Osteoblast (primary cell): ENCODE measurements around the gene PHF21A. TPM values are rescaled to one million over a fixed set of nuclear protein-coding genes. Genes with fewer than 3 reads are reported as not detected.

Experiments used
- DNase-seq: peaks from one replicate; pipeline ENCODE4 v3.0.0; 2011; ENCODE audit warnings: low spot score, mixed read lengths; ENCODE audit not compliant: insufficient read length; ENCODE audit errors: missing footprints
- H2AFZ ChIP-seq: 2 replicates; pipeline ENCODE4 v1.6.0; 2011; ENCODE audit warnings: mild to moderate bottlenecking, low read length
- H3K27ac ChIP-seq: 2 replicates; pipeline ENCODE4 v1.5.1; 2011; ENCODE audit warnings: mild to moderate bottlenecking, low read depth, low read length, moderate library complexity
- H3K27me3 ChIP-seq: 2 replicates; pipeline ENCODE4 v1.6.0; 2012; ENCODE audit warnings: mild to moderate bottlenecking, control low read depth, inconsistent platforms, low read length, moderate library complexity; ENCODE audit not compliant: insufficient read depth
- H3K36me3 ChIP-seq: 2 replicates; pipeline ENCODE4 v1.5.1; 2011; ENCODE audit warnings: mild to moderate bottlenecking, low read length, control low read depth, moderate library complexity; ENCODE audit not compliant: insufficient read depth
- H3K4me1 ChIP-seq: 2 replicates; pipeline ENCODE4 v1.5.1; 2011; ENCODE audit warnings: mild to moderate bottlenecking, low read length, control low read depth, moderate library complexity; ENCODE audit not compliant: insufficient read depth
- H3K4me2 ChIP-seq: 2 replicates; pipeline ENCODE4 v1.6.0; 2011; ENCODE audit warnings: mild to moderate bottlenecking, low read length; ENCODE audit not compliant: insufficient read depth
- H3K4me3 ChIP-seq: fragments of 200-600 bp; sonication (generic); 3 replicates; pipeline ENCODE4 v1.5.1; 2012; ENCODE audit warnings: mild to moderate bottlenecking, low read length, inconsistent platforms; ENCODE audit not compliant: insufficient read depth
- H3K79me2 ChIP-seq: 2 replicates; pipeline ENCODE4 v1.6.0; 2012; ENCODE audit warnings: mild to moderate bottlenecking, low read length, control low read depth, inconsistent platforms; ENCODE audit not compliant: insufficient read depth
- H3K9me3 ChIP-seq: 2 replicates; pipeline ENCODE4 v1.5.1; 2011; ENCODE audit warnings: low read depth, low read length, control low read depth
- H4K20me1 ChIP-seq: 2 replicates; pipeline ENCODE4 v1.6.0; 2012; ENCODE audit warnings: mild to moderate bottlenecking, low read length, control low read depth; ENCODE audit not compliant: insufficient read depth
- CTCF ChIP-seq: IDR thresholded peaks from 2 replicates; pipeline ENCODE4 v1.5.1; 2011; ENCODE audit warnings: mild to moderate bottlenecking, low read depth, low read length, moderate library complexity; ENCODE audit errors: extremely low read depth
- total RNA-seq: library from RNA; depleted of rRNA; stranded (reverse); fragments of >200 nt; gene quantifications from 2 replicates; pipeline ENCODE4 v1.2.3, GENCODE V29; 2012

Gene PHF21A
- total RNA-seq, 1 donor, result 26.4 TPM

GRCh38 chr11:45885921-45886721 is 235.1 kb downstream of the PHF21A start:
- TF ChIP-seq CTCF, result no peak
- Histone ChIP-seq H3K9me3 (no peaks in the 10 kb centered on the region), H4K20me1 (peaks cover 33% of the 10 kb centered on the region), H3K4me3 (peak overlapping the region; percentile 54), H3K79me2 (no peaks in the 10 kb centered on the region), H3K4me1 (no peaks in the 10 kb centered on the region), H3K4me2 (peak overlapping the region; percentile 60), H2AFZ (no peak overlapping the region), H3K27me3 (peaks cover 12% of the 10 kb centered on the region), H3K27ac (no peak overlapping the region), H3K36me3 (peaks cover 10% of the 10 kb centered on the region)
- DNase-seq, result peak; percentile 77

- H4K20me1 ChIP-seq, result peaks cover 39% of the 10 kb centered on the region
- H3K36me3 ChIP-seq, result peaks cover 17% of the 10 kb centered on the region
- no peaks in the 10 kb centered on the region for H3K4me1 ChIP-seq
- H3K27me3 ChIP-seq, result peaks cover 12% of the 10 kb centered on the region
- peak within 1 kb of the TSS; percentile 54 for H3K4me3 ChIP-seq
- H3K4me2 ChIP-seq, result peak within 1 kb of the TSS; percentile 60
- H3K27ac ChIP-seq, result no peak within 1 kb of the TSS
- no peaks in the 10 kb centered on the region for H3K79me2 ChIP-seq
- peak; percentile 97 for DNase-seq
- no peak for TF ChIP-seq CTCF
- H3K9me3 ChIP-seq, result no peaks in the 10 kb centered on the region
- no peak within 1 kb of the TSS for H2AFZ ChIP-seq
Measured at GRCh38 chr11:45885274-45885920, 235.9 kb downstream of the PHF21A start, which contains the start of gene MAPK8IP1. Gene MAPK8IP1, plus strand, starts transcription at chr11:45885651. Its CDS starts 170 bp downstream, at chr11:45885821.

GRCh38 chr11:45884596-45885185 is 236.6 kb downstream of the PHF21A start:
- Histone ChIP-seq H3K36me3 (peaks cover 17% of the 10 kb centered on the region), H3K4me3 (no peak overlapping the region), H2AFZ (no peak overlapping the region), H3K9me3 (no peaks in the 10 kb centered on the region), H3K4me2 (no peak overlapping the region), H3K27ac (no peak overlapping the region), H3K27me3 (peaks cover 12% of the 10 kb centered on the region), H3K4me1 (peaks cover 3% of the 10 kb centered on the region), H3K79me2 (no peaks in the 10 kb centered on the region), H4K20me1 (peaks cover 41% of the 10 kb centered on the region)
- DNase-seq, result peak; percentile 84
- TF ChIP-seq CTCF, result no peak

Other genes with a start within 250 kb of the PHF21A start
- 8.0 and 9.7 TPM in 2 replicates for gene MAPK8IP1, start 235.8 kb downstream of the PHF21A start, total RNA-seq
- gene FREY1, start 214.2 kb downstream of the PHF21A start, total RNA-seq, result 0.88 and 1.8 TPM in 2 replicates
- gene PEX16, start 203.6 kb downstream of the PHF21A start, total RNA-seq, result 27.4 and 28.6 TPM in 2 replicates
- not detected in 2 replicates for gene LARGE2, start 198.8 kb downstream of the PHF21A start, total RNA-seq
- 30.1 and 33.3 TPM in 2 replicates for gene CREB3L1, start 156.2 kb upstream of the PHF21A start, total RNA-seq
- gene DGKZ, start 226.0 kb upstream of the PHF21A start, total RNA-seq, result 47.1 and 52.5 TPM in 2 replicates